Mesothelial cell of epicardium (in vitro differentiated cells): ENCODE data around the gene ADAM19. TPM values are rescaled to one million over a fixed set of nuclear protein-coding genes. Genes with fewer than 3 reads are reported as not detected.

ENCODE experiments used
- DNase-seq, 2 experiments: peaks; one replicate each; pipeline ENCODE4 v3.0.0; 2021; ENCODE audit warnings: low spot score in 2 of 2; ENCODE audit not compliant: unreplicated experiment in 2 of 2
- H3K27ac Mint-ChIP-seq: 2 replicates; pipeline ENCODE4 v1.8.0; 2021; ENCODE audit warnings: mixed read lengths
- H3K27me3 Mint-ChIP-seq: 2 replicates; pipeline ENCODE4 v1.8.0; 2021; ENCODE audit warnings: low read depth, mixed read lengths
- H3K36me3 Mint-ChIP-seq: 2 replicates; pipeline ENCODE4 v1.8.0; 2021; ENCODE audit warnings: mixed read lengths
- H3K4me1 Mint-ChIP-seq: 2 replicates; pipeline ENCODE4 v1.8.0; 2021; ENCODE audit warnings: mixed read lengths
- H3K4me3 Mint-ChIP-seq: 2 replicates; pipeline ENCODE4 v1.8.0; 2021; ENCODE audit warnings: mild to moderate bottlenecking, moderate library complexity, mixed read lengths
- H3K9me3 Mint-ChIP-seq: 2 replicates; pipeline ENCODE4 v1.8.0; 2021; ENCODE audit warnings: mixed read lengths
- CTCF ChIP-seq: fragments of 200-600 bp; sonication (generic); IDR thresholded peaks from one replicate; pipeline ENCODE4 v1.5.0; 2021; ENCODE audit warnings: antibody characterized with exemption; ENCODE audit not compliant: unreplicated experiment
- total RNA-seq: library from RNA; stranded (reverse); gene quantifications from 3 replicates; pipeline ENCODE4 v1.2.1, GENCODE V29; 2021

ADAM19 gene
- total RNA-seq, 1 donor from 2014 or later: 19.7 TPM

- Mint-ChIP-seq H3K27me3 (peaks cover 2% of the 10 kb centered on the region), H3K4me3 (no peak overlapping the region), H3K27ac (no peak overlapping the region), H3K9me3 (no peaks in the 10 kb centered on the region), H3K4me1 (peaks cover 12% of the 10 kb centered on the region), H3K36me3 (no peaks in the 10 kb centered on the region)
- TF ChIP-seq CTCF: no peak
- no peak for DNase-seq
Observed at GRCh38 chr5:157450024-157450423, 125.6 kb downstream of the ADAM19 start.

DNA sequence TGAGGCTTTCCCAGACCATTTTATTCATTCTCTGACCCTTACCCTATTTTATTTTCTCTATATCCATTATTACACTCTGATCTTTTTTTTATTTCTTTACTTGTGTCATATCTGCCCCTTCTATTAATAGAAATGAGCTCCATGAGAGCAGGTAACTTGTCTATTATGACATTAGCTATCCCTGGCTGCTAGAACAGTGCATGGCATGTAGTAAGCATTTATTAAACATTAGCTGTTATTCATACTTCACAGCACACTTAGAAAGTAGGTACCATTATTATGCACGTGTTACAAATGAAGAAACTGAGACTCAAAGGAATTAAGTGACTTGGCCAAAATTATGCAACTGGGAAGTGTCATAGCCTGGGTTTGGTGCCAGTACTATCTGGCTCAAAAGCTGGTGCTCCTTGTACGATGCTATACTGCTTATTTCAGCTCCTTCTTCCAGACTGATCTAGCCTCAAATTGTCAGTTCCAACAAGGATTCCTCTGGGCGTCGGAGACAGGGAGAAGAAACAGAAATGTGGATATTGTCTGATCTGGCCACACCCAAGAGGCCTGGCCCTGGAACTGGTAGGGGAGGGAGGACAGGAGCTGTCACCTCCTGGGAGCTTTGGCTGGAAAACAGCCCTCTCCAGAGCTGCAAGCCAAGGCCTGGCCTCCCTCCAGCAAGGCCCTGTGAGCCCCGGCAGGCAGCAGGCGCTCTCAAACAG is 126.4 kb downstream of the ADAM19 start:
- Mint-ChIP-seq H3K4me3 (no peak overlapping the region), H3K4me1 (peaks cover 15% of the 10 kb centered on the region), H3K27me3 (peaks cover 2% of the 10 kb centered on the region), H3K9me3 (no peaks in the 10 kb centered on the region), H3K27ac (no peak overlapping the region), H3K36me3 (no peaks in the 10 kb centered on the region)
- TF ChIP-seq CTCF: no peak
- DNase-seq: no peak

GRCh38 chr5:157447201-157447637 is 128.4 kb downstream of the ADAM19 start:
- Mint-ChIP-seq H3K27me3 (peaks cover 2% of the 10 kb centered on the region), H3K9me3 (no peaks in the 10 kb centered on the region), H3K36me3 (no peaks in the 10 kb centered on the region), H3K4me1 (peaks cover 34% of the 10 kb centered on the region), H3K4me3 (no peak overlapping the region), H3K27ac (no peak overlapping the region)
- no peak for DNase-seq
- TF ChIP-seq CTCF: no peak

GRCh38 chr5:157446412-157446935 is 129.1 kb downstream of the ADAM19 start:
- Mint-ChIP-seq H3K27me3 (peaks cover 2% of the 10 kb centered on the region), H3K4me1 (peaks cover 34% of the 10 kb centered on the region), H3K27ac (no peak overlapping the region), H3K36me3 (no peaks in the 10 kb centered on the region), H3K9me3 (no peaks in the 10 kb centered on the region), H3K4me3 (no peak overlapping the region)
- no peak for DNase-seq
- TF ChIP-seq CTCF: no peak

DNA sequence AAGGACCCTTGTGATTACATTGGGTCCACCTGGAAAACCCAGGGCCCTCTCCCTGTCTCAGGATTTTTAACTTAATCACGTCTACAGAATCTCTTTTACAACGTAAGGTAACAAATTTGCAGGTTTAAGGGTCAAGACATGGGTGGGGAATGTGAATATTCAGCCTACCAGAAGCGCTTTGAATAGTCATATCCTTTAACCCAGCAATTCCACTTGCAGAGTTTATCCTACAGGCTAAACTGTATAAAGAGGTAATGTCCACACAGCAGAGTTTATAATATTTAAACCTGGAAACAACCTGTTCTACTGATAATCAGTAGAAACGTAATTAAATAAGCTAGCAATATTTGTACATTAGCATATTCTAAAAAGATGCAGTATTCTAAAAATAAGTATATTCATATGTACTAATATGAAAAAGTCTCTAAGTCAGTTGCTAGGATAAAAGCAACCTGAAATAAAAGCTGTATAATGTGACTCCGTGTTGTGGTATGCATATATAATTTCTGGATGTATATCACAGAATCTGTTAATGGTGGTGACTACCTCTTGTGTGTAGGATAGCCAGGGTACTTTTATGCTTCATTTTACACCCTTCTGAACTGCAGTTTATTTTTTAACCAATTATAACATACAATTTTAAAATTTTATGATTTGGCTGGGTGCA is 129.7 kb downstream of the ADAM19 start:
- H3K9me3 Mint-ChIP-seq: peaks cover 3% of the 10 kb centered on the region
- H3K36me3 Mint-ChIP-seq: peaks cover 2% of the 10 kb centered on the region
- no peak for DNase-seq
- no peak overlapping the region for H3K27ac Mint-ChIP-seq
- TF ChIP-seq CTCF: no peak
- no peak overlapping the region for H3K4me3 Mint-ChIP-seq
- H3K4me1 Mint-ChIP-seq: peaks cover 34% of the 10 kb centered on the region
- H3K27me3 Mint-ChIP-seq: peaks cover 2% of the 10 kb centered on the region
